Breast epithelium (tissue), 3 donors: ENCODE results near the gene DIPK2A.

Experiments
- POLR2A ChIP-seq: fragments of 450-650 bp; IDR thresholded peaks from one replicate; pipeline ENCODE4 v1.6.1; 2016; ENCODE audit warnings: antibody characterized with exemption, mild to moderate bottlenecking, moderate library complexity
- POLR2AphosphoS5 ChIP-seq, 3 donors: sonication (generic); formaldehyde crosslinking; IDR thresholded peaks; one replicate each; pipeline ENCODE4 v1.6.1; 2017; ENCODE audit warnings: antibody characterized with exemption in 3 of 3
- TF ChIP-seq, protein P1 (sequence below), 3 donors: fragments of 450-650 bp; IDR thresholded peaks; one replicate each; pipeline ENCODE4 v1.5.1; 2016 to 2017; ENCODE audit warnings: antibody characterized with exemption in 3 of 3, mild to moderate bottlenecking in 3 of 3, moderate library complexity in 3 of 3

DNA sequence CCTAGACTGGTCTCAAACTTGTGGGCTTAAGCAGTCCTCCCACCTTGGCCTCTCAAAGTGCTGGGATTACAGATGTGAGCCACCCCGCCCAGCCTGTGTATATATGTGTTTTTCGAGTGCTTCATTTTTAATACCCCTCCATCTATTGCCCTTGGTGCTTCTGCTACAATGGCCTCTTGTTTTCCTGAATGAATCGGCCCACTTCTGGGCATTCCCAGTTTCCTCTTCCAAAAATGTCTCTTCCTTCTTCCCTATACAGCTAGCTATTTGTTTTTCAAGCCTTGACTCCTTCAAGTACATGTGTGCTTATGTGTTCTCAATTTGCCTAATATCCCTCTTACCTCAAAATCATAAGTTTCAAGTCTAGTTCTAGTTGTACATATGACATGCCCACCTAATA is 16.7 kb downstream of the DIPK2A start:
- TF ChIP-seq, protein P1, sequence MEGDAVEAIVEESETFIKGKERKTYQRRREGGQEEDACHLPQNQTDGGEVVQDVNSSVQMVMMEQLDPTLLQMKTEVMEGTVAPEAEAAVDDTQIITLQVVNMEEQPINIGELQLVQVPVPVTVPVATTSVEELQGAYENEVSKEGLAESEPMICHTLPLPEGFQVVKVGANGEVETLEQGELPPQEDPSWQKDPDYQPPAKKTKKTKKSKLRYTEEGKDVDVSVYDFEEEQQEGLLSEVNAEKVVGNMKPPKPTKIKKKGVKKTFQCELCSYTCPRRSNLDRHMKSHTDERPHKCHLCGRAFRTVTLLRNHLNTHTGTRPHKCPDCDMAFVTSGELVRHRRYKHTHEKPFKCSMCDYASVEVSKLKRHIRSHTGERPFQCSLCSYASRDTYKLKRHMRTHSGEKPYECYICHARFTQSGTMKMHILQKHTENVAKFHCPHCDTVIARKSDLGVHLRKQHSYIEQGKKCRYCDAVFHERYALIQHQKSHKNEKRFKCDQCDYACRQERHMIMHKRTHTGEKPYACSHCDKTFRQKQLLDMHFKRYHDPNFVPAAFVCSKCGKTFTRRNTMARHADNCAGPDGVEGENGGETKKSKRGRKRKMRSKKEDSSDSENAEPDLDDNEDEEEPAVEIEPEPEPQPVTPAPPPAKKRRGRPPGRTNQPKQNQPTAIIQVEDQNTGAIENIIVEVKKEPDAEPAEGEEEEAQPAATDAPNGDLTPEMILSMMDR (IDR thresholded peaks at IDR 0.05) = no peak
- no peak for TF ChIP-seq POLR2A
- no peak for TF ChIP-seq POLR2AphosphoS5 (IDR thresholded peaks at IDR 0.05)
